IMR-90 (cell line): ENCODE data around the gene FASLG. TPM values are rescaled to one million over a fixed set of nuclear protein-coding genes. Genes with fewer than 3 reads are reported as not detected.

Source experiments
- ATAC-seq: fragments of 200-7000 bp; cut with Tn5 transposase; 2 replicates; pipeline ENCODE4 v1.9.1; 2020; ENCODE audit warnings: low read depth, mild to moderate bottlenecking, moderate library complexity
- BruUV-seq: library from RNA; stranded (reverse); fragments of 400-500 nt; replicated peaks from 2 replicates; lab custom pipeline; 2021; lab: Mats Ljungman, UMichigan
- CTCF ChIA-PET: fragments of 300-600 bp; formaldehyde crosslinking; extraction: SDS; loops from one replicate; lab custom pipeline; 2021; ENCODE audit warnings: antibody characterized with exemption; lab: Yijun Ruan, JAX
- POLR2A ChIA-PET: fragments of 300-600 bp; sonication (Branson Sonifier 250); formaldehyde crosslinking; loops from one replicate; lab custom pipeline; 2022; ENCODE audit warnings: antibody characterized with exemption; ENCODE audit not compliant: unreplicated experiment; lab: Charles Lee
- DNase-seq: peaks from one replicate; pipeline ENCODE4 v3.0.0; 2013
- H2AFZ ChIP-seq: replicated peaks from 2 replicates; pipeline ENCODE3; 2013; ENCODE audit warnings: low read length, mild to moderate bottlenecking; ENCODE audit not compliant: poor library complexity
- H2AK5ac ChIP-seq: 2 replicates; pipeline ENCODE4 v1.6.1; 2013; ENCODE audit warnings: low read depth, low read length, inconsistent platforms
- H2AK9ac ChIP-seq: replicated peaks from 2 replicates; pipeline ENCODE3; 2013; ENCODE audit warnings: mild to moderate bottlenecking, low read depth, low read length, moderate library complexity; ENCODE audit not compliant: poor library complexity
- H2BK120ac ChIP-seq: 2 replicates; pipeline ENCODE4 v1.6.1; 2013; ENCODE audit warnings: low read depth, low read length, inconsistent platforms
- H2BK15ac ChIP-seq: 3 replicates; pipeline ENCODE4 v1.6.1; 2013; ENCODE audit warnings: low read depth, low read length, inconsistent platforms
- H2BK20ac ChIP-seq: 2 replicates; pipeline ENCODE4 v1.6.1; 2013; ENCODE audit warnings: low read depth, mild to moderate bottlenecking, inconsistent platforms, low read length, moderate library complexity
- H2BK5ac ChIP-seq: 2 replicates; pipeline ENCODE4 v1.6.1; 2013; ENCODE audit warnings: mild to moderate bottlenecking, low read depth, low read length, inconsistent platforms; ENCODE audit not compliant: poor library complexity, severe bottlenecking
- H3K14ac ChIP-seq: replicated peaks from 2 replicates; pipeline ENCODE4 v1.6.1; 2013; ENCODE audit warnings: low read depth, low read length, inconsistent platforms
- H3K18ac ChIP-seq: 2 replicates; pipeline ENCODE4 v1.6.1; 2013; ENCODE audit warnings: low read depth, low read length, control low read depth
- H3K23ac ChIP-seq: 2 replicates; pipeline ENCODE4 v1.6.1; 2013; ENCODE audit warnings: low read depth, low read length, inconsistent platforms
- H3K27ac ChIP-seq: 2 replicates; pipeline ENCODE4 v1.5.1; 2013; ENCODE audit warnings: mild to moderate bottlenecking, control low read depth, low read length; ENCODE audit not compliant: insufficient read depth
- H3K27me3 ChIP-seq: 2 replicates; pipeline ENCODE4 v1.6.1; 2013; ENCODE audit warnings: low read length; ENCODE audit not compliant: control insufficient read depth, insufficient read depth
- H3K36me3 ChIP-seq: 2 replicates; pipeline ENCODE4 v1.6.1; 2013; ENCODE audit warnings: low read length, mixed read lengths; ENCODE audit not compliant: control insufficient read depth, insufficient read depth
- H3K4ac ChIP-seq: 2 replicates; pipeline ENCODE4 v1.6.1; 2013; ENCODE audit warnings: low read depth, low read length, inconsistent platforms
- H3K4me1 ChIP-seq: 2 replicates; pipeline ENCODE4 v1.6.1; 2013; ENCODE audit warnings: low read length, mixed read lengths; ENCODE audit not compliant: control insufficient read depth, insufficient read depth
- H3K4me2 ChIP-seq: 2 replicates; pipeline ENCODE4 v1.6.1; 2013; ENCODE audit warnings: low read depth, mild to moderate bottlenecking, control low read depth, low read length, moderate library complexity
- H3K4me3 ChIP-seq: 2 replicates; pipeline ENCODE4 v1.5.1; 2013; ENCODE audit warnings: low read depth, mild to moderate bottlenecking, control low read depth, low read length, moderate library complexity; ENCODE audit not compliant: insufficient read depth
- H3K56ac ChIP-seq: 2 replicates; pipeline ENCODE4 v1.6.1; 2013; ENCODE audit warnings: low read length, inconsistent platforms; ENCODE audit not compliant: insufficient read depth; ENCODE audit errors: extremely low read depth
- H3K79me1 ChIP-seq, 2 experiments: 2 replicates each; pipeline ENCODE4 v1.6.1; 2013; ENCODE audit warnings: low read length in 2 of 2, inconsistent platforms in 1 of 2, low read depth in 1 of 2
- H3K9ac ChIP-seq: 2 replicates; pipeline ENCODE4 v1.6.1; 2013; ENCODE audit warnings: low read depth, low read length, control low read depth
- H3K9me1 ChIP-seq: 2 replicates; pipeline ENCODE4 v1.6.1; 2013; ENCODE audit warnings: low read length, inconsistent platforms; ENCODE audit not compliant: insufficient read depth
- H3K9me3 ChIP-seq: 2 replicates; pipeline ENCODE4 v1.6.1; 2013; ENCODE audit warnings: low read length; ENCODE audit not compliant: control insufficient read depth, insufficient read depth
- H4K20me1 ChIP-seq: 2 replicates; pipeline ENCODE4 v1.6.1; 2013; ENCODE audit warnings: low read length, inconsistent platforms; ENCODE audit not compliant: insufficient read depth
- H4K5ac ChIP-seq: 2 replicates; pipeline ENCODE4 v1.6.1; 2013; ENCODE audit warnings: mild to moderate bottlenecking, low read depth, low read length, control low read depth
- H4K8ac ChIP-seq, 2 experiments: 2 replicates each; pipeline ENCODE4 v1.6.1; 2013; ENCODE audit warnings: low read depth in 2 of 2, low read length in 2 of 2, control low read depth in 1 of 2, inconsistent platforms in 1 of 2
- H4K91ac ChIP-seq: 2 replicates; pipeline ENCODE4 v1.6.1; 2013; ENCODE audit warnings: low read depth, low read length, inconsistent platforms; ENCODE audit not compliant: insufficient read depth
- FOS ChIP-seq: fragments of 150-350 bp; IDR thresholded peaks from 2 replicates; pipeline ENCODE4 v1.6.1; 2016; ENCODE audit warnings: low read depth, low read length
- RAD21 ChIP-seq: IDR thresholded peaks from 2 replicates; pipeline ENCODE4 v1.6.1; 2012; ENCODE audit warnings: low read length, improper control_type of control experiment
- dilution Hi-C: fragments of 300-500 bp; cut with HindIII; formaldehyde crosslinking; loops from one replicate; pipeline ENCODE4 v1.14.3; 2018; ENCODE audit warnings: low sequenced_read_pairs; ENCODE audit not compliant: unreplicated experiment
- in situ Hi-C: fragments of 300-500 bp; cut with MboI; formaldehyde crosslinking; loops from 3 replicates; pipeline ENCODE4 v1.14.3; 2019; ENCODE audit warnings: low sequenced_read_pairs, inconsistent platforms, mixed read lengths
- intact Hi-C: fragments of 100-400 bp; cut with micrococcal nuclease; formaldehyde crosslinking; loops from 2 replicates; pipeline ENCODE4 v1.10.0; 2022
- microRNA-seq, 2 experiments: library from miRNA; stranded (forward) in 1 of 2; unstranded in 1 of 2; fragments of 10-50 nt in 1 of 2; fragments of <30 nt in 1 of 2; gene quantifications in 1 of 2; microRNA quantifications in 1 of 2; one replicate each; pipeline versions ENCODE3 to v1.1.0; 2013 to 2020; ENCODE audit not compliant: insufficient read depth in 1 of 2, insufficient read length in 1 of 2, unreplicated experiment in 1 of 2
- polyA plus RNA-seq, 3 experiments: library from polyadenylated mRNA; depleted of rRNA; stranded (reverse); fragments of >200 nt; gene quantifications; 2 replicates each; pipeline ENCODE4 v1.2.3, GENCODE V29; 2012; ENCODE audit warnings: low replicate concordance in 1 of 3
- small RNA-seq, 5 experiments: library from RNA; depleted of rRNA; stranded (forward); fragments of <200 nt; gene quantifications; one replicate each; pipeline ENCODE3, GENCODE V24; 2012
- total RNA-seq: library from RNA; depleted of rRNA; stranded (reverse); fragments of >200 nt; gene quantifications from 2 replicates; pipeline ENCODE4 v1.2.3, GENCODE V29; 2012; rRNA removed

Gene FASLG
- total and polyA plus RNA-seq, 2 of the 4 experiments (the other 2 are of a cell fraction) = 0.14 to 0.18 TPM

DNA sequence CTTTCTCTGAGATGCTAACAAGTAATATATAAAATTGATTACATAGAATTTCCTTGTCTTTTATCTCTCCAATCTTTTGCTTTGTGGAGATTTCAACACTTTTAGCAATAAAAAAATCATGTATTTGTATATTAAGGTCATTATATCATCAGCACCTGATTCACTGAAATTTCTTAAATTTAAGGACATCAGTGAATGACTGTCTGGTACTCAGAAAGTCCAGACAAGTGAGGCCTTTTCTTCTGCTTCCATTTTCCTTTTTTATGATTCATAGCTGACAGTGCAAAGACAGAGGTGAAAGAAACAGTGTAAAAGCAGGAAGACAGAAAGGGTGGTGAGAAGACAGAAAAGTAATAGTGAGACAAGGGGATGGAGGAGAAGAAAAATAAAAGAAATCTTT lies 54.6 kb downstream of the FASLG start:
- H3K27me3 ChIP-seq = no peaks in the 10 kb centered on the region
- H3K23ac ChIP-seq = no peak overlapping the region
- peaks cover 4% of the 10 kb centered on the region; the same call in 1 of the 2 replicates for H3K4me1 ChIP-seq
- ATAC-seq (no peak), DNase-seq (no peak)
- intact Hi-C loops = no loop called here
- H3K4ac ChIP-seq = no peak overlapping the region
- H2BK20ac ChIP-seq = no peak overlapping the region
- no peak overlapping the region for H3K14ac ChIP-seq
- dilution Hi-C loops = no loop called here
- TF ChIP-seq FOS (no peak), RAD21 (no peak)
- H3K9me3 ChIP-seq = no peaks in the 10 kb centered on the region
- no peak overlapping the region for H3K4me2 ChIP-seq
- no peaks in the 10 kb centered on the region for H3K36me3 ChIP-seq
- no TSS peak for BruUV-seq
- no peak overlapping the region for H3K56ac ChIP-seq
- no peak overlapping the region for H3K27ac ChIP-seq
- no peak overlapping the region for H3K18ac ChIP-seq
- H2AK9ac ChIP-seq = no peak overlapping the region
- H3K4me3 ChIP-seq = no peak overlapping the region
- POLR2A ChIA-PET = no interaction called here
- no peak overlapping the region for H4K8ac ChIP-seq
- H2AFZ ChIP-seq = no peak overlapping the region
- H3K9me1 ChIP-seq = no peaks in the 10 kb centered on the region
- H2BK15ac ChIP-seq = no peak overlapping the region
- no peak overlapping the region for H4K91ac ChIP-seq
- CTCF ChIA-PET = no interaction called here
- H2BK120ac ChIP-seq = no peak overlapping the region
- no peaks in the 10 kb centered on the region for H4K20me1 ChIP-seq
- H3K79me1 ChIP-seq = no peaks in the 10 kb centered on the region
- no peak overlapping the region for H2BK5ac ChIP-seq
- in situ Hi-C loops = loop anchor here (25.0 kb wide), 1 partner anchor 701 kb away; no protein-coding TSS in a partner anchor
- no peak overlapping the region for H2AK5ac ChIP-seq
- no peak overlapping the region for H3K9ac ChIP-seq
- no peak overlapping the region for H4K5ac ChIP-seq

Small RNA genes within 50 kb of the gene (microRNA-seq; reads per million reads assigned to microRNA genes)
- not detected for gene RNU6-693P (ENCODE audit: insufficient read depth, insufficient read length)

Small RNA genes within 50 kb of the gene (small RNA-seq; reads per million reads assigned to genes)
- 0 reads per million in 5 experiments for gene RNU6-693P

Other genes starting within 250 kb of the FASLG start
- gene C1orf105, start 238.4 kb upstream of the FASLG start, total RNA-seq = not detected in 2 replicates
- not detected in 2 replicates for gene C1orf105, start 238.4 kb upstream of the FASLG start, polyA plus RNA-seq (2012; rRNA removed)
- 14.9 and 19.4 TPM in 2 replicates for gene PIGC, start 215.0 kb upstream of the FASLG start, total RNA-seq
- 13.2 and 15.8 TPM in 2 replicates for gene PIGC, start 215.0 kb upstream of the FASLG start, polyA plus RNA-seq (2012; rRNA removed)
- gene SUCO, start 126.0 kb upstream of the FASLG start, total RNA-seq = 21.5 and 31.7 TPM in 2 replicates
- gene SUCO, start 126.0 kb upstream of the FASLG start, polyA plus RNA-seq (2012; rRNA removed) = 9.3 and 11.4 TPM in 2 replicates